Loucy (cell line): ENCODE measurements around the gene TMEM161A.

Experiments used
- CTCF ChIP-seq: fragments of 200-600 bp; sonication (generic); conservative IDR thresholded peaks from 2 replicates; pipeline ENCODE4 v1.5.1; 2014; ENCODE audit warnings: mild to moderate bottlenecking, antibody characterized with exemption, low read length
- EZH2phosphoT487 ChIP-seq: fragments of 200-600 bp; IDR thresholded peaks from 2 replicates; pipeline ENCODE4 v1.6.1; 2018; ENCODE audit warnings: antibody characterized with exemption, mild to moderate bottlenecking, moderate library complexity, borderline replicate concordance

GRCh38 chr19:19109601-19110000 is 28.7 kb downstream of the TMEM161A start:
- TF ChIP-seq CTCF (no peak), EZH2phosphoT487 (no peak)
